Mucosa of gallbladder (tissue), 1 donor: ENCODE results near the gene NECTIN1. TPM values are rescaled to one million over a fixed set of nuclear protein-coding genes. Genes with fewer than 3 reads are reported as not detected.

Source experiments
- DNase-seq: peaks from one replicate; pipeline ENCODE4 v3.0.0-alpha.2; 2020; ENCODE audit warnings: low spot score
- total RNA-seq: library from RNA; stranded (reverse); gene quantifications from one replicate; pipeline ENCODE4 v1.2.1, GENCODE V29; 2021
- donor health status: DM: no; HTN: no; CAD: no.

The NECTIN1 gene
- total RNA-seq, 1 donor from 2014 or later = 13.2 TPM

DNA sequence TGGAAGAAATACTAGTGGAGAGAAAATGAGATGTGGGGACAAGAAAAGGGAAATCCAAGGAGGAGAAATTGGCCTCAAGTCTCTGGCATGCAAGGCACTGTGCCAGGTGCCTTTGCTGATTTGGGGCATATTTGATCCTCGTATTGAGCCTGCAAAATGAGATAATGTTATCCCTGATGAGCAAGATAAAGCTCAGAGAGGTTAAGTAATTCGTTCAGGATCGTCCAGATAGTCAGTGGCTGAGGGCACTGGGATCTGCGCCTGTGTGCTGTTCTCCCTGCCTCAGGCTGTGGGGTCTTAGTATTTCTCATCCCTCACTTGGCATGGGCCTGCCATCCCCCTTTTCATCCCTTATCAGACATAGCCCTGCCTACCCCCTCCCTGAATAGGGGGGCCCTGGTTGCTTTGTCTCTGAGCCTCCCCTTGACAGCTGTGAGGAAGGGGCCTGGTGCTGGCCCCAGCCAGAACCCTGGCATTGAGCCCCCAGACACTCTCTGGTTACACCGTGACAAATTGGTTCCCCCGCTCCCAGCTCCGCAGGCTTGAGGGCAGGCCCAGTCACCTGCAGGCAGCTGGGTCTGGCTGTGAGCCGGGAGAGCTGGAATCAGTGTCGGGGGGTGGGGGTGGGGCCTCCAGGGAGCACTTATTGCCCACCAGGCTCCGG, 85.7 kb downstream of the NECTIN1 start:
- no peak for DNase-seq

DNA sequence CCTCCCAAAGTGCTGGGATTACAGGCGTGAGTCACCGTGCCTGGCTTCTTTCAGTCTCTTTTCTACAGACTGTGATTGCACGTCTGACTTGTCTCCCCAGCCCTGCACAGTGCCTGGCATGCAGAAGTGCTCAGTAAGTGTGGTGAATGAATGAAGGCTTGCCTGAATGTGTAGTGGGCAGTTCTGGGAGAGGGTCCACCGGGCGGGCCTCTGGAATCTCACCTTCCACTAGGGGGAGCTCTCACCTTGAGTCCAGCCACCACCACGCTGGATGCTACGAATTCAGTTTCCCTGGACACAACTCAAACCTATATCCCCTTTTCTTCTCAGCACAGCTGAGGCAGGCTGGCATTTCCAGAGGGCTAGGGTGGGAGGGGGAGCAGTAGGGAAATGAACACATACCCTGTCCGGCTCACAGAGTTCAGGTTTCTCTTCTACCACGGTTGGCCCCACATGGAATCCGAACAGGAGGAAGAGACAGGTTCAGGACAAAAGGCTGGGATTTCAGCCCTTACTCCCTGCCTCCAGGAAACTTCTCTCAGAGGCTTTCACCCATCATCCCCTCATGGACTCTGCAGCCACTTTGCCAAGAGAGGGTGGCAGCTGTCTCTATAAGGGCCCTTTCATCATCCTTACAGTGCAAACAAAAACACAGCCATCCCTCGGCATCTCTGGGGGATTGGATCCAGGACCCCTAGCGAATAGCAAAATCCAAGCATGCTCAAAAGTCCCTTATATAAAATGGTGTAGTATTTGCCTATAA, 86.8 kb downstream of the NECTIN1 start:
- DNase-seq = no peak

DNA sequence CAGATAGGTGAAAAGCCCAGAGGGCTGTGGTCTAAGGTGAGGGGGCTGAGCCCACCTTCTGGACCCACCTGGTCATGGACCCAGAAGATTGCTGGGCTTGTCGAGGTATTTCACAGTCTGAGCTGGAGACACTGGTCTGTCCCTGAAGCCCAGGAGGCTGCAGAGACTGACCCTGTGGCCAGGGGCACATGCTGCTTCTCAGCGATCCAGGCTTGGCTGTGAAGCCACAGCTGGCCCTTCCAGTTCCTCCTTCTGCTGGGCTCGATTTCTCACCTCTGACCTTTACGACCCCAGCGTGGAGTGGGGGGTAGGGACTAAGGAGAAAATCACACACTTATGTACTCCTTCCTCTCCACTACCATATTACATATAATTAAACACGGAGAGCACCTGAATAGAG, 88.5 kb downstream of the NECTIN1 start:
- no peak for DNase-seq

DNA sequence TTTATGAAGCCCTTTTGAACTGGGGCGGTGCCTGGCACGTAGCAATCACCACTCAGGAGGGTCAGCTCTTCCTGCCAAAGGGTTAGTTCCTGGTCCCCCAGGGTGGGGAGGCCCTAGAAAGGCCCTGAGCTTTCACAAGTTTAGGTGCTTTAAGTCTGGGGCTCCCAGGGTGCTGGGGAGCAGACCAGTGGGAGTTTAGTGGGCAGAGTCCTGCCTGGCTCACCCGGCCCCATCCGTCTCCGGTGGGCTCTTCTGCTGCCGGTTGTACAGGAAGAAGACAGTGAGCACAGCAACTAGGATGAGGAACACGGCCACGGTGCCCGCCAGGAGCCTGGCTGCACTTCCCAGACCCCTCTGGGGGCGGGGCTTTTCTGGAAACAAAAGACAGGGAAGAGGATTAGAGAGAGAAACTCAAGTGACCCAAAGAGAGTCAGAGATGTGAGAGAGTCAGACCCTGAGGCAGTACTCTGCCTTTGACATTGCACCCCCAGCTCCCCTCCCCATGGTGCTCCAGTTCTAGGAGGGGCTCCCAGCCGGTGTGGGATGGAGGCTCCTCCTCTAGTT, 89.3 kb downstream of the NECTIN1 start:
- DNase-seq = no peak

DNA sequence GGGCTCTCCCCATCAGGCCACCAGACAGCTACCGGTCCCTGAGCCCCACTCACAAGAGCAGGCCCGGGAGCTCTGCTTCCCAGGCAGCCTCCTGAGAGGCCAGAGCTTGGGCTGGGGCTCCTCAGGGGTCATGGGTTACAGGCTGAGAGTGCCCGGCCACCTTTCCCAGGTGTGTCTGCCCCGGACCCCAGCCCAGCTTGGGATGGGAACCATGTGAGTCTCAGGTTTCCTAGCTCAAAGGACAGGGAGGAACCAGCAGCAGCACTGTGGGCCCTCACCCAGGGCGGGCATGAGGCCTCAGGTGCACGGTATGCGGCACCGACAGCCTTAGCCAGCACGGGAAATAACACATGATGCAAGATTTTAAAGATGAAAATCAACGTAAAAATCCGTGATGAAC, 90.1 kb downstream of the NECTIN1 start:
- DNase-seq = no peak

DNA sequence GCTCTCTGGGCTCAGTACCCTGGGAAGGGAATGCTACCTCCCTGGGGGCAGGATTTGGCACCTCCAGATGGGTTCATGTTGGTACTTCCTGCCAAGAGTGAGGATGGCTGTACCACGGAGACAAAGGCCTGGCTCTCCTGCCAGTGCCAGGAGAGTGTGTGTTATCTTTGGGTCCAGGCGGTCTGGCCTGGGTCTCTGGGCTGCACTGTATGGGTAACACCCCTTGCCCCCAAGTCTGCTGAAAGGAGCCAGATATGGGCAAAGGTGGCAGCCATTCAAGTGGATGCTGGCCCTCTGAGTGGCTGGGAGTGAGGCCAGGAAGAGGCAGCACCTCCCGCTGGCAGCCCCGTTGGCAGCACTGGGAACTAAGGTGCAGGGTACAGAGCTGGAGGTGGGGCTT, 91.5 kb downstream of the NECTIN1 start:
- DNase-seq = no peak

DNA sequence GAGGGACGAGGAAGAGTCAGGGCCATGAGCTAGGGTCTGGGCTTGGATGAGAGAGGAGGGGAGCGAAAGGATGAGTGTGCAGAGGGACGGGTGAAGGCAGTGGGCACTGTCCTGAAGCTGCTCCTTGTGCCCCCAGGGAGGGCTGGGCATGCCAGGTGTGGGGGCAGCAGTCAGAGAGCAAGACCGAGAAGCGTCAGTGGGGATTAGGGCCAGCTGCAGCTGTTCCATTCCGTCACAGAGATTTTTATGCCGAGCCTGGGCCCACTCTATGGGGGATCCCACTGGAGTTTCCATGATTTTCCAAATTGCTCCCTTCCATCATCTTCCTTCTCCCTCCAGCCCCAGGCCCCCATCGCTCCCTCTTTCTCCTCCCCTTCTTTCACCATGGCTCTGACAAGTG, 93.2 kb downstream of the NECTIN1 start:
- DNase-seq = no peak

DNA sequence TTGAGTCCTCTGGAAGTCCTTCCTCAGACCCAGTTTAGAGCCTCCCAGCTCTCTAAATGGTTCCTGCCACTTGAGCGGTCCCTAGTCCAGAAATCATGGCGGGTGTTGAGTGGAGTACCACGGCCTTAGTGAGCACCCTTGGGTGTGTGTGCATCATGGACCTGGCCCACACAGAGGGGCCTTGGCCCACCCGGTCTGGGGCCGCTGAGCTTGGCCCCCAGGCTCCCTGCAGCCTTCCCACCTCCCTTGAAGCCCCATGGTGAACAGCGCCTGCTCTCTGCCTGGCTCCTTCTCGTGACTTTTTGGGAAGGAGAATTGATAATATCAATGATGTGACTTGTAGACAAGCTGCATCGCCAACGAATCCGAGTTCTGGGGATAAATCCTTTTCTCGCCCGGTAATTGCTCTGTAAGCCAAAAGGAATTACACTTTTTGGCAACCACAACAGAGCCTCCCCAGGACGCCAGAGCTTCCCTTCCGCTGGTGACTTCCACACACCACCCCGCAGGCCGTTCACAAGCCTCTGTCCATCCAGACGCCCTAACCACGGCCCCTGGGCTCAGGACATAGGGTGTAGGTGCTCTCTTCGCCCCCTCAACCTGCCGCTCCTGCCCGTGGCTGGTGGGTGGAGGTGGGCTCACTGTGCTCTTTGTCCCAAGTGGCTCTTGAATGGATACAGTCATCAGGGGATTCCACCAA, 93.8 kb downstream of the NECTIN1 start:
- DNase-seq = no peak

DNA sequence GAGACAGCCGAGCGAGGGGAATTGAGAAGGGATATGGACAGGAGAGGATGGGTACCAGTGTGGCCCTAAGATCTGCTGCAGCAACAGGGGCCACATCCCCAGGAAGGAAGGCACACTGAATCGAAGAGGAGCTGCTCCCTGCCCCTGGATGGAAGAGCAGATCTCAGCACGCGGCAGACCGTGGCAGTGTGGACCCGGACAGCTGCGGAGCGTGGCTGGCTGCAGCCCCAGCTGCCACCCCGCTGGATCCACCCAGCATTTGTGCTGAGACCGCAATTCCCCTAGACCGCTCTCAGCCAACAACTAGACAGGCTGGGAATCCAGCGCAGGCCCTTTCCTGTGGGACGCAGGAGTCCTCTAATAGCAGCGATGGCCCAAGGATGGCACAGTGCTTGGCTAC, 94.7 kb downstream of the NECTIN1 start:
- DNase-seq = no peak

DNA sequence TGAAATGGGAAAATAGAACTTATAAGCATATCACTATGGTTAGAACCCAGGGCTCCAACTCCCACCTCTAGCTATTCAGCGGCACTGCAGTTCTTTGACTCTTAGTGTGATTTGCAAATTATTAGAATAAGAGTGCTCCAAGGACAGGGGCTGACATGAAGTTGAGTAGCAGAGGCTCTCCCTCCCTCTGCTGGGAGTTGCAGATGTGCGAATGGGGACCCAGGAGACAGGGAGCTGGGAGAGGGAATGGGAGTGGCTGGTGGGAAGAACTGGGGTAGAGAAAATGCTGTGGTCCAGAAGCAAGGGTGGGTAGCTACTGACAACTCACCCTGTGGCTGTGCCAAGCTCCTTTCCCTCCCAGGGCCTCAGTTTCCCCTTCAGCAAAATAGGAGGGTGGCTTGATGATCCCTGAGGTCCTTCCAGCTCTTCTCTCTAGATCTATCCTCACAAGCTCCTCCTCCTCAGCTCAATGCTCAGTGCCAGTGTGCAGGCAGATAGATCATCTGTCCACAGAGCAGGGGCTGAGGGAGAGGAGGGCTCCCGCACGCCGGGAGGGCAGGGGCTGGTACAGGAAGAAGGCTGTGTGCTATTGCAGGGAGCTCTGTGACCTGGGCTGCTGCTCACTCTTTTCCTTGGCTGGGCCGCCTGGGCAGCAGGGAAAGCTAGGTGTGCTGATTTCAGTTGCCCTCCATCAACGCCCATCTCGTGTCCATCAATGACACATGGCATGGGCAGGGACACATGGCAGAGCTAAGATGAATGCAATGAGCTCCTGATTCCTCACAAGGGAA, 99.0 kb downstream of the NECTIN1 start:
- no peak for DNase-seq

DNA sequence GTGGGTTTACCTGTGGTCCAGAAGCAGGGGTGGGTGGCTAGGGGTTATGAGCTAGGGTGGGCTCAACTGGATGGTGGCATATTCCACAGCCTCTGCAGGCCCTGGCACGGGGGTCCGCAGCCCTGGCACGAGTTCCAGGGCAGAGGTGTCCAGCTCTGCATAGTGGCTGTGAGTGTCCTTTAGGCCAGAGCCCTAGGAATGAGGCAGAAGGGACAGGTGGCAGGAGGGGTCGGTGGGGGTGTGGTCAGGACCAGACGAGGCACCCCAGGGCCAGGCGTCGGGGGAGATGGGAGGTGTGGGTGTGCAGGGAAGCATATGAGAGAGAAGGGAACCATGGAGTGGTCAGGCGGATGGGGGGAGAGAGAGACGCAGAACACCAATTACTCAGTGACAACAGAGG, 99.9 kb downstream of the NECTIN1 start:
- DNase-seq = no peak

DNA sequence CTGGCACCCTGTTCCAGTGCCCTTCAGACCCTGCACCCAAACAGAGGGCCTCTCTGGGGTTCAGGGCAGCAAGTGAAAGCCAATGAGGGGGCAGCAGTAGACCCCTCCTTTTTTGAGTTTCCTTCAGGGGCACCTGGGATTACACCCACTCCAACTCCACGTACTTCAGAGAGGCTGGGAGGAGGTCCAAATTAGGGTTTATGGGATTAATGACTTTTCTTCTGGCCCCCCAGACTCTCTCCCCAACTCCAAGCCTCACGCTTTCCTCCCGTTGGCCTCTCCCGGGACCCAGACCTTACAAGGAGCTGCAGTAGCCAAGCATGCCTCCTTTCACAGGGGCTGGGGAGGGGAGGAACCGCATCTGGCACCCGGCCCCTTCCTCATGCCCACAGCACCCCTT, 101.7 kb downstream of the NECTIN1 start:
- DNase-seq = no peak

DNA sequence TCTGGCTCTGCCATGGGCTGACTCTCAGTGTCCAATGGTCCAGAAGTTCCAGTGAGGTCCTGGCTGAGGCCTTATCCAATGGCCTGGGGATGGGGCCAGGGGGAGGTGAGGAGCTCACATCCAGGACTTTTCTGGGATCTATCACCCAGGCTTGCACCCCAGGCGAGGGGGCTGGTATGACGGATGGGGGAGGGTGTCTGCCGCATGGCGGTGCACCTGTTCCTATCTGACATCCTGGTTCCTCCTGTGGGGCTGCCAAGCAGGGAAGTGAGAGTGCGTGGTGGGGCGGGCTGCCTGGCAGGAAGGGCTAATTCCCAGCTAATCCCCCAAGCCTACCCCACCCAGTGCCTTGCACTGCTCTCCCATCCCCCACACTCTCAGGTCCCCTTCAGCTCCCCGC, 102.1 kb downstream of the NECTIN1 start:
- no peak for DNase-seq

DNA sequence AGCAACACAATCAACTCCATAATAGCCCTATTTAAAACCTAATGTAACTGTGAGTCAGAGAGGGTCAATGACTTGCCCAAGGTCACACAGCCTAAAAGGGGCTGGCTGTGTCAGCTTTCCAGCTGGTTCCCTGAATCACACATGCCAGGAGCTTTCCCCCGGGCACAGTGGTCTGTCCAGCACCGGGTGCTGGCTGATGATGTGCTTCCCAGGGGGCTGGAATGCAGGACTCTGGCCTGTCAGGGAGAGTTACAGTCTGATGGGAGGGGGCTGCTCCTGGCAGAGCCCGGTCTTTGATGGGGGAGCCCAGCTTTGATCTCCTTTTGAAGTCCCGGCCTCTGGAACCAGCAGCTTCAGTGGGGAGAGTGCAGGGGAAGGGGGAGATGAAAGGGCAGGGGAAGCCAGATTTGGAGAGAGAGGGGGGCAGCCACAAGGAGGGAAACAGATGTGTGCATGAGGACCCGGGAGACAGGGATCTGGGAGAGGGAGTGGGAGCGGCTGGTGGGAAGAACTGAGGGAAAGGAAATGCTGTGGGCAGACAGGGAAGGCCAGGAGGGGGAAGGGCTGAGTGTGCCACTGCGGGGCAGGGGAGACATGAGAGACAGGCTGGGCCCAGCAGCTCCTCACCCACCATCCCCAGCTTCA, 102.7 kb downstream of the NECTIN1 start:
- DNase-seq = no peak

DNA sequence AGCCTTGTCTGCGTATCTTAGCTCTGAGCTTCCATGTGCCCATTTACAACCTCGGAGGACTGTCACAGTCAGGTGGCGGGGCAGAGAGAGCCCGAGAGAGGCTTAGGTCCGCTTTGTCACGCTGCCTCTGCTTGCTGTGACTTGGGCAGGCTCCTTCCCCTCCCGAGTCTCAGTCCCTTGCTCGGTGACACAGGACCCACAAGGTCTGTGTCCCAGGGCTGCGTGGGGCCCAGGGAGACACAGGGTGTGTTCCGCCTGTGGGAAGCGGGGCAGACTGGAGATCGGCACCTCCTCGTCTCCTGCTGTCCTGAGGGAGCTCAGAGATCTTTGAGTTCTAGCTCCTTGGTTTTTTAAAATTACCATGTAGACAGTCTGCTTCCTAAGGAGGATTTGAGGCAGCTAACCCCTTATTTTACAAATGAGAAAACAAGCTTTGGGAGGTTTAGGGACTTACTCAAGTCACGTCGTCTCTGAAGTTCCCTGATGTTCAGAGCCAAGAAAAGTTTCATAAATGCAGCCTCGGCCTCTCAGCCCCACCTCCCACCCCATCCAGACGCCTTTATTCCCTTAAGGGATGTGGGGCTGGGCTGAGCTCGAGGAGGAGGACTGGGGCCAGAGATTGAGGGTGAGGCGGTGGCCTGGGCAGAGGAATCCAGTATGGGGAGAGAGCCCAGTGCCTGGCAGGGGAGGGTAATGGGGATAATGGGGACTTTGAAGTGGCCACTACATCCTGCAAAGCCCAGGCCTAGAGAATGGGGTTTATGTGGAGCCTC, 103.6 kb downstream of the NECTIN1 start:
- DNase-seq = no peak

DNA sequence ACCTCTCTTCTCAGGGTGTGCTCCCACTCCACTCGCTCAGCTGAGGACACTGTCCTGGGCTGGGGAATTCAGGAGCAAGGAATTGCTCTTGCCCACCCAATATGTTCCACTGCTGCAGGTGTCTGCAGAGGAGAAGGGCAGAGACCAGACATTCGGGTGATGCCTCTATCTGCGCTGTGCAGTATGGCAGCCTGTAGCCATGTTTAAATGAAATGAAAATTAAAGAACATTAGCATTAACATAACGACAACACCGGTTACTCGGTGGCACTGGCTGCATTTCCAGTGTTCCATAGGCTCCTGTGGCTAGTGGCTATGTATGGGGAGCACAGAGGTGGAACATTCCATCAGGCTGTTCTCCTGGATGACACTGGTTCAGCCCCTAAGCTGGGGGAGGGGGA, 104.4 kb downstream of the NECTIN1 start:
- DNase-seq = no peak

DNA sequence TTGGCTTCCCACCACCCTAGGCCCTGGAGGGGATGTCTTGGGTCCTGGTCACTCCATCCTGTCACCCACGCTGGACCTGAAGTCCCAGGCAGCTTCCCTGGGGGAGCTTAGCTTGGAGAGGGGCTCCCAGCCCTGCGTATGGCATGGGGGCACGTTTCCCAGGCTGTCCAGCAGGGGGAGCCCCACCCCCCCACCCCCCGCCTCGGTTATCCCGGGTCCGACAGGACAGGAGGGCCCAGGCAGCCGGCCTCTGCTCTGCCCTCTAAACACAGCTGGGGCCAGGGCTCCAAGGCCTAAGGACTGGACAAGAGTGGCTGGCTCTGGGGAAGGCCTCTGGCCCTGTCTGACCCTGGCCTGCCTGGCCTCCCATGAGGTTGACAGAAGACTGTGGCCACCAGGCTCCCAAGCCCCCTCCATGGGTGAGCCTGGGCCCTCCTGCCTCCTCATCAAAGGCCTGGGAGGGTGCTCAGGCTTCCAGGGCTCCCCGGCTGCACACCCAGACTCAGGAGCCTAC, 104.8 kb downstream of the NECTIN1 start:
- DNase-seq = no peak

DNA sequence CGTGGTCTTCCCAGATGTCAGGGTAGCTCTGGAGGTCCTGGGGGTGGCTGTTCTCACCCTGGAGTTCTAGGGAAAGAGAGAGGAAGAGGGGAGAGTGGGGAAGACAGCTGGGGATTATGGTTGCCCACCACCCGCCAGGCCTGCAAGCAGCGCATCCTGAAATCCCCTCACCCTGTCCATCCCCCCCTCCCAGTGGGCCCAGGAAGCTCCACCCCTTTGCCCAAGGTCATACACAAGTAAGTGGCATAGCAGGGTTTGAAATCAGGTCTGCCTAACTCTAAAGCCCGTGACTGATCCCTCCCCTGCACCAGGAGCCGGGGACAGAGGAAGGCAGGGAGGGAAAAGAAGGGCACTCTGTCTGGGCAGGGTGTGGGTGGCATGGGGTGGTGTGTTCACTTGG, 105.3 kb downstream of the NECTIN1 start:
- DNase-seq = no peak

DNA sequence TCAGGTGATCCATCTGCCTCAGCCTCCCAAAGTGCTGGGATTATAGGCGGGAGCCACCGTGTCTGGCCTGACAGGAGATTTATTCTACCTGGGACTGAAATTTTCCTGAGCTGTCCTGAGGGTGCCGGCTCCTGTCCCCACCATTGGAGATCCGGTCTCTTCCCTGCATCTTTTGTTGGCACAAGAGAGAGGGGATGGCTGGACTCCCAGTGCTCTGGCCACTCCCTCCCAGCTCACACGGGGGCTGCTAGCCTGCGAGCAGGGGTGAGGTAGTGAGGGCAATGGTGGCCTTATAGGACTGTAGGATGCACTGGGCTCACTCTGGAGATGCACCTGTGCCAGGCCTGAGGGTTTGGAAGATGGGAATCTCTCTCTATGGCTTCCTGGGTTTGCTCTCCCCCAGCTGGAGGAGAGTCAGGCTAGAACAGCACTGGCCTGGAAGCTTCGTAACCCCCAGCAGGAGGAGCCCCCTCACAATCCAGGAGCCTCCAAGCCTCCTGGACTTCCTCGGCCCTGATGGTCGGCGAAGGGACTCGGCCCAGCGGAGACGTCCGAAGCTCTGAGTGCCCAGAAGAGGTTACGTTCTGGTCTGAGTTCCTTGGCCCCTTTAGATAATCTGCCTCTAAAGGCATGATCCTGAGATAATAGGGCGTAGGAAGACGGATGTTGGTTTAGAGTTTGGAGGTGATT, 106.4 kb downstream of the NECTIN1 start:
- DNase-seq = no peak

DNA sequence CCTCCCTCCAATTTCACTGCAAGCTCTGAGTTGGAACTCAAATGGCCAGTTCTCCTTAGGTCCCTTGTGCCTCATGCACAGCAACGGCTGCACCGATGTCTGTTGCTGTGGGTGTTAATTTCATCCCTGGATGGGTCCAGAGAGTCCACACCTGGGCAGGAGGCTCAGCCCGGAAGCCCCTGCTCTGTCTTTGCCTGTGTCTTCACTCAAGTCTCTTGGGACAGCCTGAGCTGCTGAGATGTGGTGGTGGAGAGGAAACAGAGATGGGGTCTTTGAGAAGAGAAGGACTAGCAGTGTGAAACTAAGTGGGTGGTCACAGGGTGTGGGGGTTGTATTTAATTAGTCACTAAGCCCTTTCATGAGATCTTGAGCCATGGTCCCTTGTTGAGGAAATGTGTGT, 109.3 kb downstream of the NECTIN1 start:
- DNase-seq = no peak
